ENCODE data around the gene OR2M7. TPM values are rescaled to one million over a fixed set of nuclear protein-coding genes. Genes with fewer than 3 reads are reported as not detected.

The OR2M7 gene
- total RNA-seq, 1 experiment from 2014 or later = not detected

- ATAC-seq = no peak
- TF ChIP-seq ZBTB33 (IDR thresholded peaks at IDR 0.05; ENCODE audit: extremely low read depth, insufficient replicate concordance, low read length) (no peak), POLR2A (IDR thresholded peaks at IDR 0.05; ENCODE audit: borderline replicate concordance, extremely low read depth, insufficient read depth, insufficient read length) (no peak), CTCF (IDR thresholded peaks at IDR 0.05 in 2 of 3, conservative IDR thresholded peaks at IDR 0.05 in 1 of 3; ENCODE audit: borderline replicate concordance in 1 of 3, insufficient read depth in 1 of 3, low read depth in 2 of 3, low read length in 2 of 3) (no peak)
- no peak overlapping the region for H3K27ac ChIP-seq (ENCODE audit: low read depth, low read length)
- intact Hi-C loops (cut with micrococcal nuclease) = no loop called here
- no peak overlapping the region for H3K4me2 ChIP-seq (ENCODE audit: low read length)
- no peaks in the 10 kb centered on the region for H3K4me1 ChIP-seq (ENCODE audit: control insufficient read depth in 1 of 2, insufficient read depth in 2 of 2, low read length in 2 of 2)
- H3K9me2 ChIP-seq (ENCODE audit: insufficient read depth) = no peaks in the 10 kb centered on the region
- no peak for DNase-seq (ENCODE audit: low read depth, low spot score)
- ChIA-PET POLR2A (no interaction called here), RAD21 (ENCODE audit: low non-redundant PET in 1 of 2, low total read pairs in 2 of 2, uncharacterized antibody in 2 of 2, unreplicated experiment in 2 of 2) (no interaction called here), CTCF (no interaction called here)
- H2AFZ ChIP-seq (ENCODE audit: low read depth, low read length, poor library complexity, severe bottlenecking) = no peak overlapping the region
- H3K4me3 ChIP-seq (replicated peaks in 1 of 2; ENCODE audit: low read depth in 1 of 2, low read length in 2 of 2) = no peak overlapping the region
- H3K79me2 ChIP-seq (ENCODE audit: insufficient read depth, low read length) = no peaks in the 10 kb centered on the region
- no TSS peak for BruUV-seq (replicated peaks)
- peaks cover 8 to 18% of the 10 kb centered on the region in 2 experiments; a peak in 2 of 4 replicates for H3K9me3 ChIP-seq (ENCODE audit: control insufficient read depth in 1 of 2, insufficient read depth in 1 of 2, low read depth in 1 of 2, low read length in 2 of 2)
- no peaks in the 10 kb centered on the region for H4K20me1 ChIP-seq (ENCODE audit: insufficient read depth)
- H3K36me3 ChIP-seq (ENCODE audit: control insufficient read depth in 1 of 2, insufficient read depth in 2 of 2, low read length in 2 of 2) = no peaks in the 10 kb centered on the region
- no peaks in the 10 kb centered on the region for H3K27me3 ChIP-seq (ENCODE audit: insufficient read depth, low read length)
- H3K9ac ChIP-seq (ENCODE audit: low read length) = no peak overlapping the region
Measured at GRCh38 chr1:248366609-248367008, 42.2 kb upstream of the OR2M7 start.

DNA sequence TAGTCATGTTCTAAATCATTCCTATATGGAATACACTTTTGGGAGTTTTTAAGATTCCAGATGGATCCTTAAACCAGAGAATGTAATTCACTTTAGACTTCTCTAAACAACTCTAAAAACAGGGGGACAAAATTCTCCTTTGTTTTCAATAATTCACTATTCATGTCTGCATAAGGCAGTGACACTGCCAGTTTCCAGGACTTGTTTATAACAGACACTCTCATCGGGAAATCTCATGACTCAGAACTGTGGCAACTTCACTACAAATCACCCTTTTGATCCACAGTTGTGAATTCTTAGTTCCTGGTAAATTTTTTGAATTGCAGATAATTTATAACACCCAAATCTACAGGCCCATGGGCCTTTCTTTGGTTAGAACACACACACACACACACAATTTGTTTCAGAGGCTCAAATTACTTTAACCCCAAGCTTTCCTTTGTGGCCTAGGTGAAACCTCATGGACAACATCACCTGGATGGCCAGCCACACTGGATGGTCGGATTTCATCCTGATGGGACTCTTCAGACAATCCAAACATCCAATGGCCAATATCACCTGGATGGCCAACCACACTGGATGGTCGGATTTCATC, 36.9 kb upstream of the OR2M7 start, which contains the start of gene OR2T4:
OR2T4 (plus strand) TSS at position 545 of the 595 bp plus-strand sequence; CDS start at position 545, 0 bp downstream.
- H3K36me3 ChIP-seq (ENCODE audit: control insufficient read depth in 1 of 2, insufficient read depth in 2 of 2, low read length in 2 of 2) = no peaks in the 10 kb centered on the region
- DNase-seq (ENCODE audit: low read depth, low spot score) = no peak
- intact Hi-C loops (cut with micrococcal nuclease) = no loop called here
- no peaks in the 10 kb centered on the region for H3K4me1 ChIP-seq (ENCODE audit: control insufficient read depth in 1 of 2, insufficient read depth in 2 of 2, low read length in 2 of 2)
- no TSS peak for BruUV-seq (replicated peaks)
- no peak within 1 kb of the TSS for H3K4me3 ChIP-seq (replicated peaks in 1 of 2; ENCODE audit: low read depth in 1 of 2, low read length in 2 of 2)
- ChIA-PET CTCF (no interaction called here), POLR2A (no interaction called here), RAD21 (ENCODE audit: low non-redundant PET in 1 of 2, low total read pairs in 2 of 2, uncharacterized antibody in 2 of 2, unreplicated experiment in 2 of 2) (no interaction called here)
- no peak within 1 kb of the TSS for H3K9ac ChIP-seq (ENCODE audit: low read length)
- no peak within 1 kb of the TSS for H2AFZ ChIP-seq (ENCODE audit: low read depth, low read length, poor library complexity, severe bottlenecking)
- no peaks in the 10 kb centered on the region for H3K9me2 ChIP-seq (ENCODE audit: insufficient read depth)
- peaks cover 5 to 10% of the 10 kb centered on the region in 2 experiments; a peak in 2 of 4 replicates for H3K9me3 ChIP-seq (ENCODE audit: control insufficient read depth in 1 of 2, insufficient read depth in 1 of 2, low read depth in 1 of 2, low read length in 2 of 2)
- no peak within 1 kb of the TSS for H3K27ac ChIP-seq (ENCODE audit: low read depth, low read length)
- TF ChIP-seq FOSL1 (IDR thresholded peaks at IDR 0.05; ENCODE audit: low read depth) (no peak), ZFX (IDR thresholded peaks at IDR 0.05) (no peak), CBX3 (IDR thresholded peaks at IDR 0.05; ENCODE audit: low read depth) (no peak), ATF3 (IDR thresholded peaks at IDR 0.05) (no peak), RAD21 (IDR thresholded peaks at IDR 0.05; ENCODE audit: low read depth) (no peak), SP1 (IDR thresholded peaks at IDR 0.05; ENCODE audit: low read depth) (no peak)
- no peak for ATAC-seq
- H3K79me2 ChIP-seq (ENCODE audit: insufficient read depth, low read length) = no peaks in the 10 kb centered on the region
- no peaks in the 10 kb centered on the region for H3K27me3 ChIP-seq (ENCODE audit: insufficient read depth, low read length)
- no peak within 1 kb of the TSS for H3K4me2 ChIP-seq (ENCODE audit: low read length)
- no peaks in the 10 kb centered on the region for H4K20me1 ChIP-seq (ENCODE audit: insufficient read depth)

Measured in HCT116 (cell line).